ENCODE data around the gene CNN1.

CNN1 gene

GRCh38 chr19:11552666-11553372 lies 14.2 kb downstream of the CNN1 start:
- no peak overlapping the region for H2AFZ ChIP-seq
- no peaks in the 10 kb centered on the region for H3K36me3 ChIP-seq (ENCODE audit: control insufficient read depth, insufficient read depth, low read length)
- TF ChIP-seq, protein P1, sequence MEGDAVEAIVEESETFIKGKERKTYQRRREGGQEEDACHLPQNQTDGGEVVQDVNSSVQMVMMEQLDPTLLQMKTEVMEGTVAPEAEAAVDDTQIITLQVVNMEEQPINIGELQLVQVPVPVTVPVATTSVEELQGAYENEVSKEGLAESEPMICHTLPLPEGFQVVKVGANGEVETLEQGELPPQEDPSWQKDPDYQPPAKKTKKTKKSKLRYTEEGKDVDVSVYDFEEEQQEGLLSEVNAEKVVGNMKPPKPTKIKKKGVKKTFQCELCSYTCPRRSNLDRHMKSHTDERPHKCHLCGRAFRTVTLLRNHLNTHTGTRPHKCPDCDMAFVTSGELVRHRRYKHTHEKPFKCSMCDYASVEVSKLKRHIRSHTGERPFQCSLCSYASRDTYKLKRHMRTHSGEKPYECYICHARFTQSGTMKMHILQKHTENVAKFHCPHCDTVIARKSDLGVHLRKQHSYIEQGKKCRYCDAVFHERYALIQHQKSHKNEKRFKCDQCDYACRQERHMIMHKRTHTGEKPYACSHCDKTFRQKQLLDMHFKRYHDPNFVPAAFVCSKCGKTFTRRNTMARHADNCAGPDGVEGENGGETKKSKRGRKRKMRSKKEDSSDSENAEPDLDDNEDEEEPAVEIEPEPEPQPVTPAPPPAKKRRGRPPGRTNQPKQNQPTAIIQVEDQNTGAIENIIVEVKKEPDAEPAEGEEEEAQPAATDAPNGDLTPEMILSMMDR (IDR thresholded peaks at IDR 0.05), result no peak
- H3K4me1 ChIP-seq, result peaks cover 7% of the 10 kb centered on the region
- H3K9ac ChIP-seq, result no peak overlapping the region
- H3K4me3 ChIP-seq (ENCODE audit: low read depth, low read length), result no peak overlapping the region
- H3K4me2 ChIP-seq (ENCODE audit: low read length), result no peak overlapping the region
- H3K27me3 ChIP-seq (ENCODE audit: control insufficient read depth, insufficient read depth, low read length), result no peaks in the 10 kb centered on the region
- no peak overlapping the region for H3K27ac ChIP-seq
- H3K79me2 ChIP-seq, result peaks cover 7% of the 10 kb centered on the region
- no peaks in the 10 kb centered on the region for H3K9me3 ChIP-seq (ENCODE audit: control insufficient read depth, low read length)

GRCh38 chr19:11554160-11554559 lies 15.5 kb downstream of the CNN1 start:
- H2AFZ ChIP-seq, result no peak overlapping the region

GRCh38 chr19:11555246-11555645 lies 16.6 kb downstream of the CNN1 start:
- Histone ChIP-seq H3K4me3 (ENCODE audit: low read depth, low read length) (no peak overlapping the region), H3K9me3 (ENCODE audit: control insufficient read depth, low read length) (no peaks in the 10 kb centered on the region), H3K4me2 (ENCODE audit: low read length) (no peak overlapping the region), H3K27me3 (ENCODE audit: control insufficient read depth, insufficient read depth, low read length) (no peaks in the 10 kb centered on the region), H3K36me3 (ENCODE audit: control insufficient read depth, insufficient read depth, low read length) (no peaks in the 10 kb centered on the region), H3K27ac (no peak overlapping the region), H3K9ac (no peak overlapping the region), H2AFZ (no peak overlapping the region), H3K4me1 (peaks cover 14% of the 10 kb centered on the region), H3K79me2 (peaks cover 21% of the 10 kb centered on the region)
- TF ChIP-seq, protein P1 (IDR thresholded peaks at IDR 0.05), result no peak

More at GRCh38 chr19:11554160-11554559, 15.5 kb downstream of the CNN1 start:
- H3K27ac ChIP-seq, result no peak overlapping the region
- H3K9me3 ChIP-seq (ENCODE audit: control insufficient read depth, low read length), result no peaks in the 10 kb centered on the region
- no peak overlapping the region for H3K4me3 ChIP-seq (ENCODE audit: low read depth, low read length)
- peaks cover 10% of the 10 kb centered on the region for H3K4me1 ChIP-seq
- no peaks in the 10 kb centered on the region for H3K36me3 ChIP-seq (ENCODE audit: control insufficient read depth, insufficient read depth, low read length)
- H3K79me2 ChIP-seq, result peaks cover 18% of the 10 kb centered on the region
- H3K27me3 ChIP-seq (ENCODE audit: control insufficient read depth, insufficient read depth, low read length), result no peaks in the 10 kb centered on the region
- H3K9ac ChIP-seq, result no peak overlapping the region
- TF ChIP-seq, protein P1 (IDR thresholded peaks at IDR 0.05), result no peak
- H3K4me2 ChIP-seq (ENCODE audit: low read length), result no peak overlapping the region

- H3K9ac ChIP-seq, result no peak overlapping the region
- H3K4me1 ChIP-seq, result peaks cover 16% of the 10 kb centered on the region
Measured at GRCh38 chr19:11556634-11557420, 18.2 kb downstream of the CNN1 start.

More at GRCh38 chr19:11556634-11557420, 18.2 kb downstream of the CNN1 start:
- H3K4me2 ChIP-seq (ENCODE audit: low read length), result no peak overlapping the region
- TF ChIP-seq, protein P1 (IDR thresholded peaks at IDR 0.05), result no peak
- no peak overlapping the region for H2AFZ ChIP-seq
- no peak overlapping the region for H3K27ac ChIP-seq
- H3K36me3 ChIP-seq (ENCODE audit: control insufficient read depth, insufficient read depth, low read length), result no peaks in the 10 kb centered on the region
- H3K4me3 ChIP-seq (ENCODE audit: low read depth, low read length), result no peak overlapping the region
- H3K9me3 ChIP-seq (ENCODE audit: control insufficient read depth, low read length), result no peaks in the 10 kb centered on the region
- peaks cover 22% of the 10 kb centered on the region for H3K79me2 ChIP-seq
- no peaks in the 10 kb centered on the region for H3K27me3 ChIP-seq (ENCODE audit: control insufficient read depth, insufficient read depth, low read length)

Data from parathyroid adenoma (tissue), 2 donors.